ENCODE data around the gene P2RX3.
"Not testable (repeated sequence)": the region's sequence is repeated elsewhere in the genome, so short reads cannot be mapped to it uniquely, and the experiment has no call there.

The P2RX3 gene

GRCh38 chr11:57325735-57326048, 12.5 kb upstream of the P2RX3 start:
- DNase-seq = no peak

GRCh38 chr11:57327721-57328120, 10.4 kb upstream of the P2RX3 start:
- DNase-seq = no peak

GRCh38 chr11:57330029-57330428, 8.1 kb upstream of the P2RX3 start:
- DNase-seq = no peak

GRCh38 chr11:57331720-57332119, 6.4 kb upstream of the P2RX3 start:
- no peak for DNase-seq

GRCh38 chr11:57332694-57333440, 5.3 kb upstream of the P2RX3 start:
- DNase-seq = no peak

GRCh38 chr11:57335023-57335342, 3.2 kb upstream of the P2RX3 start:
- no peak for DNase-seq

- DNase-seq = peak; percentile 79
Measured at GRCh38 chr11:57335343-57336110, 2.6 kb upstream of the P2RX3 start, which contains the start of gene SSRP1. Gene SSRP1, minus strand, starts transcription at chr11:57335892. Its CDS starts 771 bp downstream, at chr11:57335121.

GRCh38 chr11:57336111-57336666, 2.0 kb upstream of the P2RX3 start:
- no peak for DNase-seq

GRCh38 chr11:57336856-57337255, 1.3 kb upstream of the P2RX3 start:
- not testable (repeated sequence) for DNase-seq

GRCh38 chr11:57339328-57339727, 1.2 kb downstream of the P2RX3 start:
- no peak for DNase-seq

- DNase-seq = no peak
Measured at GRCh38 chr11:57340039-57340615, 2.0 kb downstream of the P2RX3 start.

- no peak for DNase-seq
Measured at GRCh38 chr11:57341250-57341808, 3.2 kb downstream of the P2RX3 start.

- DNase-seq = no peak
Measured at GRCh38 chr11:57342702-57343101, 4.5 kb downstream of the P2RX3 start.

GRCh38 chr11:57343825-57344224, 5.7 kb downstream of the P2RX3 start:
- peak; percentile 43 for DNase-seq

GRCh38 chr11:57344826-57345225, 6.7 kb downstream of the P2RX3 start:
- no peak for DNase-seq

GRCh38 chr11:57345555-57346211, 7.5 kb downstream of the P2RX3 start:
- peak; percentile 68 for DNase-seq

- no peak for DNase-seq
Measured at GRCh38 chr11:57347336-57347735, 9.2 kb downstream of the P2RX3 start.

- DNase-seq = no peak
Measured at GRCh38 chr11:57348052-57348451, 9.9 kb downstream of the P2RX3 start.

- DNase-seq = no peak
Measured at GRCh38 chr11:57348636-57349313, 10.6 kb downstream of the P2RX3 start.

- no peak for DNase-seq
Measured at GRCh38 chr11:57349491-57350274, 11.5 kb downstream of the P2RX3 start.

GRCh38 chr11:57353036-57353435, 14.9 kb downstream of the P2RX3 start:
- no peak for DNase-seq

GRCh38 chr11:57353446-57353845, 15.3 kb downstream of the P2RX3 start:
- no peak for DNase-seq
